Osteoblast (primary cell): ENCODE measurements around the gene TLK1. TPM values are rescaled to one million over a fixed set of nuclear protein-coding genes. Genes with fewer than 3 reads are reported as not detected.

Experiments
- DNase-seq: peaks from one replicate; pipeline ENCODE4 v3.0.0; 2011; ENCODE audit warnings: low spot score, mixed read lengths; ENCODE audit not compliant: insufficient read length; ENCODE audit errors: missing footprints
- H2AFZ ChIP-seq: 2 replicates; pipeline ENCODE4 v1.6.0; 2011; ENCODE audit warnings: mild to moderate bottlenecking, low read length
- H3K27ac ChIP-seq: 2 replicates; pipeline ENCODE4 v1.5.1; 2011; ENCODE audit warnings: mild to moderate bottlenecking, low read depth, low read length, moderate library complexity
- H3K27me3 ChIP-seq: 2 replicates; pipeline ENCODE4 v1.6.0; 2012; ENCODE audit warnings: mild to moderate bottlenecking, control low read depth, inconsistent platforms, low read length, moderate library complexity; ENCODE audit not compliant: insufficient read depth
- H3K36me3 ChIP-seq: 2 replicates; pipeline ENCODE4 v1.5.1; 2011; ENCODE audit warnings: mild to moderate bottlenecking, low read length, control low read depth, moderate library complexity; ENCODE audit not compliant: insufficient read depth
- H3K4me1 ChIP-seq: 2 replicates; pipeline ENCODE4 v1.5.1; 2011; ENCODE audit warnings: mild to moderate bottlenecking, low read length, control low read depth, moderate library complexity; ENCODE audit not compliant: insufficient read depth
- H3K4me2 ChIP-seq: 2 replicates; pipeline ENCODE4 v1.6.0; 2011; ENCODE audit warnings: mild to moderate bottlenecking, low read length; ENCODE audit not compliant: insufficient read depth
- H3K4me3 ChIP-seq: fragments of 200-600 bp; sonication (generic); 3 replicates; pipeline ENCODE4 v1.5.1; 2012; ENCODE audit warnings: mild to moderate bottlenecking, low read length, inconsistent platforms; ENCODE audit not compliant: insufficient read depth
- H3K79me2 ChIP-seq: 2 replicates; pipeline ENCODE4 v1.6.0; 2012; ENCODE audit warnings: mild to moderate bottlenecking, low read length, control low read depth, inconsistent platforms; ENCODE audit not compliant: insufficient read depth
- H3K9me3 ChIP-seq: 2 replicates; pipeline ENCODE4 v1.5.1; 2011; ENCODE audit warnings: low read depth, low read length, control low read depth
- H4K20me1 ChIP-seq: 2 replicates; pipeline ENCODE4 v1.6.0; 2012; ENCODE audit warnings: mild to moderate bottlenecking, low read length, control low read depth; ENCODE audit not compliant: insufficient read depth
- total RNA-seq: library from RNA; depleted of rRNA; stranded (reverse); fragments of >200 nt; gene quantifications from 2 replicates; pipeline ENCODE4 v1.2.3, GENCODE V29; 2012
- TF ChIP-seq, protein P1 (sequence below): IDR thresholded peaks from 2 replicates; pipeline ENCODE4 v1.5.1; 2011; ENCODE audit warnings: mild to moderate bottlenecking, low read depth, low read length, moderate library complexity; ENCODE audit errors: extremely low read depth

The TLK1 gene
- total RNA-seq, 1 donor: 22.1 TPM

DNA sequence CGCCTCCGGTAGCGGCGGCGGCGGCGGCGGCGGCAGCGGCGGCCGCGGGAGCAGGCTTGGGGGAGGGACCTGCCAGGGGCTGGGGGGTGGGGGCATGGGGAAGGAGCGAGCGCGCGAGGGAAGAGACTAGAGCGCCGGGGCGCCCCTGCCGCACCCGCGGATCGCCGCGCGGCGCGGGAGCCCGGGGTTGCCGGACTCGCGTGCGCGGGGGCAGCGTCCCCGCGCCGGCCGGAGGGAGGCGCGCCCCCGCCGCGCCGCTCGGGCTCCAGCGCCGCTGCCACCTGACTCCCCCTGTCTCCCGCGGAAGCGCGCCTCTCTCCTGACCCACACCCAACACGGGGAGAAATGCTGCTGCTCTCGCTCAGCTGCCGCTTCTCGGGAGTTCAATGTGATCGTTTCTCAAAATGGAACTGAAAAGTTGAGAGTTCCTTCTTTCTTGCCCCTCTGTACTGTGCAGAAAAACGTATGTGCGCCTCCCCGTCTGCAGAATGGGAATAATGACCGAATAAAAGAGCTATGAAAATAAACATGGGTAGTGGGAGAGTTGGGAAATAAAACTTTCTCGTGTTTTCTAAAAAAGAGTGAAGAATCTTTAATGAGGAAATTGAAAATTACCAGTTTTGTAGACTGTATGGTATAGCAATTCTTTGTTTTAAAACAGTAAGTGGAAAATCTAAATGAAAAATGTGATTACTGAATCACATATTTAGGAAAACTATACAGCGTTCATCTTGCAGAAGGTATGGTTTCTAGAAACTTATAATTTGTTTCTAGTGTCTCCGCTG, 455 bp upstream of the TLK1 start:
- TF ChIP-seq, protein P1, sequence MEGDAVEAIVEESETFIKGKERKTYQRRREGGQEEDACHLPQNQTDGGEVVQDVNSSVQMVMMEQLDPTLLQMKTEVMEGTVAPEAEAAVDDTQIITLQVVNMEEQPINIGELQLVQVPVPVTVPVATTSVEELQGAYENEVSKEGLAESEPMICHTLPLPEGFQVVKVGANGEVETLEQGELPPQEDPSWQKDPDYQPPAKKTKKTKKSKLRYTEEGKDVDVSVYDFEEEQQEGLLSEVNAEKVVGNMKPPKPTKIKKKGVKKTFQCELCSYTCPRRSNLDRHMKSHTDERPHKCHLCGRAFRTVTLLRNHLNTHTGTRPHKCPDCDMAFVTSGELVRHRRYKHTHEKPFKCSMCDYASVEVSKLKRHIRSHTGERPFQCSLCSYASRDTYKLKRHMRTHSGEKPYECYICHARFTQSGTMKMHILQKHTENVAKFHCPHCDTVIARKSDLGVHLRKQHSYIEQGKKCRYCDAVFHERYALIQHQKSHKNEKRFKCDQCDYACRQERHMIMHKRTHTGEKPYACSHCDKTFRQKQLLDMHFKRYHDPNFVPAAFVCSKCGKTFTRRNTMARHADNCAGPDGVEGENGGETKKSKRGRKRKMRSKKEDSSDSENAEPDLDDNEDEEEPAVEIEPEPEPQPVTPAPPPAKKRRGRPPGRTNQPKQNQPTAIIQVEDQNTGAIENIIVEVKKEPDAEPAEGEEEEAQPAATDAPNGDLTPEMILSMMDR: no peak
- peaks cover 12% of the 10 kb centered on the region for H3K4me1 ChIP-seq
- no peaks in the 10 kb centered on the region for H3K9me3 ChIP-seq
- H3K36me3 ChIP-seq: no peaks in the 10 kb centered on the region
- H3K4me2 ChIP-seq: peak overlapping the region; percentile 94
- DNase-seq: peak; percentile 96
- peak overlapping the region; percentile 73 for H3K27ac ChIP-seq
- H2AFZ ChIP-seq: peak overlapping the region; percentile 98
- peaks cover 45% of the 10 kb centered on the region for H3K79me2 ChIP-seq
- H3K27me3 ChIP-seq: no peaks in the 10 kb centered on the region
- H4K20me1 ChIP-seq: peaks cover 32% of the 10 kb centered on the region
- H3K4me3 ChIP-seq: peak overlapping the region; percentile 91

DNA sequence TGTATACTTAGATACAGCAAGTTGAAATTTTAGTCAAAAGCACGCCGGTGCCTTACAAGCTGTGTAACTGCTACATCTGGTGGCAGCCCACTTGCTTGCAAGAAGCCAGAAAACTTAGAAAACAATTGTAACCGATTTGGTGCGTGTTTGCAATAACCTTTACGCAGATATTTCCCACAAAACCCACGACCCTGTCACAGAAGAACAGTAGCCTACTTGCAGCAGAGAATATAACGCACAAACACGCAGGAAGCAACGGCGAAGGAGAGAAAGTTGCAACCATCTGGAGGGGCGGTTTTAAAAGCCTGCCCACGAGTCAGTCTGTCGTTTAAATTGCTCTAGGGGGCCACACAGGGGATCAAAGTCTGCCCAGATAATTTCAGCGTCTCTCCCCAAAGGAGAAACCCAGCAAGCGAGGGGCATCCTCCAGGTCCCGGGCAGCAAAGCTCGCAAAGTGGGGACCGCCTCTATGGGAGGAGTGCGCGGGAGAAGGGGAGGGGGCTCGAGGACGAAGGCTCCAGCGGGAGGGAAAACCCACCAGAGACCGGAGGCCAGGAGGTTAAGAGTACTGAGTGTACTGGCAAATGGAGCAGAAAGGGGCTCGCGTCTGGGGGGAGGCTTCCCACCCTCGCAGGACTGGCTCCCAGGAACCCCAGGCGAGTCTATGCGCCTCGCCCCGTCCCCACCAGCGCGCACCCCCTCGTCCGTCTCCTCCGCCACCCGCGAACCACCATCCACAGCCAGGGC, 1.1 kb downstream of the TLK1 start:
- peak; percentile 91 for DNase-seq
- H3K9me3 ChIP-seq: no peaks in the 10 kb centered on the region
- peaks cover 43% of the 10 kb centered on the region for H4K20me1 ChIP-seq
- H3K27me3 ChIP-seq: no peaks in the 10 kb centered on the region
- TF ChIP-seq, protein P1: peak; percentile 83
- H3K4me1 ChIP-seq: peaks cover 12% of the 10 kb centered on the region
- peak overlapping the region; percentile 89 for H2AFZ ChIP-seq
- peak overlapping the region; percentile 91 for H3K4me3 ChIP-seq
- no peaks in the 10 kb centered on the region for H3K36me3 ChIP-seq
- peak overlapping the region; percentile 99 for H3K4me2 ChIP-seq
- peaks cover 61% of the 10 kb centered on the region for H3K79me2 ChIP-seq
- H3K27ac ChIP-seq: peak overlapping the region; percentile 78

GRCh38 chr2:171158790-171159371, 1.8 kb downstream of the TLK1 start:
- Histone ChIP-seq H3K9me3 (no peaks in the 10 kb centered on the region), H3K27me3 (no peaks in the 10 kb centered on the region), H3K4me1 (peaks cover 12% of the 10 kb centered on the region), H3K79me2 (peaks cover 68% of the 10 kb centered on the region), H4K20me1 (peaks cover 50% of the 10 kb centered on the region), H3K27ac (peak overlapping the region; percentile 78), H3K36me3 (no peaks in the 10 kb centered on the region), H2AFZ (peak overlapping the region; percentile 89), H3K4me3 (peak overlapping the region; percentile 91), H3K4me2 (peak overlapping the region; percentile 99)
- DNase-seq: no peak
- TF ChIP-seq, protein P1: no peak
